ENCODE results near the gene PPP1R9B.

DNA sequence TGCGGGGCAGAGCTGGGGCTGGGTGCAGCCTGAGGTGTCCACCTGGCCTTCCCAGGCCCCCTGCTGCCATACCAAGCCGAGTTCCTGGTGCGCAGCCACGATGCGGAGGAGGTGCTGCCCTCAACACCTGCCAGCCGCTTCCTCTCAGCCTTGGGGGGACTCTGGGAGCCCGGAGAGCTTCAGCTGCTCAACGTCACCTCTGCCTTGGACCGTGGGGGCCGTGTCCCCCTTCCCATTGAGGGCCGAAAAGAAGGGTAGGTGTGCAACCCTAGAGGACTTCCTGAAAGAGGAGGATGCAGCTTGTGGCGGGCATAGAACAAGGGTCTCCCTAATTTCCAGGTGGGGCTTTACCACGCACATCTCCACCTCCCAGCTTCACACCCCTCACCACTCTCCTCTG is 17.8 kb upstream of the PPP1R9B start:
- TF ChIP-seq, protein P1, sequence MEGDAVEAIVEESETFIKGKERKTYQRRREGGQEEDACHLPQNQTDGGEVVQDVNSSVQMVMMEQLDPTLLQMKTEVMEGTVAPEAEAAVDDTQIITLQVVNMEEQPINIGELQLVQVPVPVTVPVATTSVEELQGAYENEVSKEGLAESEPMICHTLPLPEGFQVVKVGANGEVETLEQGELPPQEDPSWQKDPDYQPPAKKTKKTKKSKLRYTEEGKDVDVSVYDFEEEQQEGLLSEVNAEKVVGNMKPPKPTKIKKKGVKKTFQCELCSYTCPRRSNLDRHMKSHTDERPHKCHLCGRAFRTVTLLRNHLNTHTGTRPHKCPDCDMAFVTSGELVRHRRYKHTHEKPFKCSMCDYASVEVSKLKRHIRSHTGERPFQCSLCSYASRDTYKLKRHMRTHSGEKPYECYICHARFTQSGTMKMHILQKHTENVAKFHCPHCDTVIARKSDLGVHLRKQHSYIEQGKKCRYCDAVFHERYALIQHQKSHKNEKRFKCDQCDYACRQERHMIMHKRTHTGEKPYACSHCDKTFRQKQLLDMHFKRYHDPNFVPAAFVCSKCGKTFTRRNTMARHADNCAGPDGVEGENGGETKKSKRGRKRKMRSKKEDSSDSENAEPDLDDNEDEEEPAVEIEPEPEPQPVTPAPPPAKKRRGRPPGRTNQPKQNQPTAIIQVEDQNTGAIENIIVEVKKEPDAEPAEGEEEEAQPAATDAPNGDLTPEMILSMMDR (IDR thresholded peaks at IDR 0.05; ENCODE audit: low read length), result no peak
- no peak for TF ChIP-seq EZH2 (IDR thresholded peaks at IDR 0.05; ENCODE audit: borderline replicate concordance, low read length)
